Dendritic cell treated with granulocyte-macrophage colony-stimulating factor and Interleukin-4, amounts not matched to agents 40 ng/mL and 50 ng/mL, for 4 days (primary cell): ENCODE results near the gene KIRREL3.

Experiments
- H3K27ac Mint-ChIP-seq: one replicate; pipeline ENCODE4 v1.8.0; 2022; ENCODE audit warnings: mild to moderate bottlenecking, mixed read lengths
- H3K27me3 Mint-ChIP-seq: one replicate; pipeline ENCODE4 v1.8.0; 2022; ENCODE audit warnings: mild to moderate bottlenecking, mixed read lengths
- H3K36me3 Mint-ChIP-seq: one replicate; pipeline ENCODE4 v1.8.0; 2022; ENCODE audit warnings: low read depth, mixed read lengths
- H3K4me1 Mint-ChIP-seq: one replicate; pipeline ENCODE4 v1.8.0; 2022; ENCODE audit warnings: low read depth, mixed read lengths
- H3K4me3 Mint-ChIP-seq: one replicate; pipeline ENCODE4 v1.8.0; 2022; ENCODE audit warnings: mild to moderate bottlenecking, moderate library complexity, mixed read lengths
- H3K9me3 Mint-ChIP-seq: one replicate; pipeline ENCODE4 v1.8.0; 2022; ENCODE audit warnings: mixed read lengths
- intact Hi-C: fragments of 100-400 bp; cut with micrococcal nuclease; formaldehyde crosslinking; loops from one replicate; pipeline ENCODE4 v1.15.0; 2022

Gene KIRREL3

GRCh38 chr11:126530416-126530815 lies 470.2 kb downstream of the KIRREL3 start:
- H3K9me3 Mint-ChIP-seq, result no peaks in the 10 kb centered on the region
- H3K4me3 Mint-ChIP-seq, result no peak overlapping the region
- no peak overlapping the region for H3K27ac Mint-ChIP-seq
- peaks cover 2% of the 10 kb centered on the region for H3K27me3 Mint-ChIP-seq
- no peaks in the 10 kb centered on the region for H3K4me1 Mint-ChIP-seq
- no peaks in the 10 kb centered on the region for H3K36me3 Mint-ChIP-seq
- intact Hi-C loops, result no loop called here

GRCh38 chr11:126529037-126529436 lies 471.5 kb downstream of the KIRREL3 start:
- no peaks in the 10 kb centered on the region for H3K36me3 Mint-ChIP-seq
- no peaks in the 10 kb centered on the region for H3K9me3 Mint-ChIP-seq
- no peak overlapping the region for H3K4me3 Mint-ChIP-seq
- H3K27me3 Mint-ChIP-seq, result peaks cover 2% of the 10 kb centered on the region
- H3K4me1 Mint-ChIP-seq, result no peaks in the 10 kb centered on the region
- intact Hi-C loops, result no loop called here
- H3K27ac Mint-ChIP-seq, result no peak overlapping the region

GRCh38 chr11:126528075-126528474 lies 472.5 kb downstream of the KIRREL3 start:
- no peak overlapping the region for H3K27ac Mint-ChIP-seq
- no peaks in the 10 kb centered on the region for H3K36me3 Mint-ChIP-seq
- no peaks in the 10 kb centered on the region for H3K9me3 Mint-ChIP-seq
- no peaks in the 10 kb centered on the region for H3K4me1 Mint-ChIP-seq
- H3K27me3 Mint-ChIP-seq, result peaks cover 4% of the 10 kb centered on the region
- intact Hi-C loops, result no loop called here
- no peak overlapping the region for H3K4me3 Mint-ChIP-seq

GRCh38 chr11:126527651-126528050 lies 472.9 kb downstream of the KIRREL3 start:
- Mint-ChIP-seq H3K36me3 (no peaks in the 10 kb centered on the region), H3K27ac (no peak overlapping the region), H3K4me1 (no peaks in the 10 kb centered on the region), H3K9me3 (no peaks in the 10 kb centered on the region), H3K27me3 (peaks cover 4% of the 10 kb centered on the region), H3K4me3 (no peak overlapping the region)
- intact Hi-C loops, result no loop called here

GRCh38 chr11:126526471-126526870 lies 474.1 kb downstream of the KIRREL3 start:
- peaks cover 5% of the 10 kb centered on the region for H3K4me1 Mint-ChIP-seq
- H3K36me3 Mint-ChIP-seq, result no peaks in the 10 kb centered on the region
- peaks cover 4% of the 10 kb centered on the region for H3K27me3 Mint-ChIP-seq
- intact Hi-C loops, result no loop called here
- no peak overlapping the region for H3K4me3 Mint-ChIP-seq
- no peak overlapping the region for H3K27ac Mint-ChIP-seq
- H3K9me3 Mint-ChIP-seq, result no peaks in the 10 kb centered on the region

GRCh38 chr11:126525702-126526101 lies 474.9 kb downstream of the KIRREL3 start:
- H3K36me3 Mint-ChIP-seq, result no peaks in the 10 kb centered on the region
- H3K4me1 Mint-ChIP-seq, result peaks cover 5% of the 10 kb centered on the region
- no peak overlapping the region for H3K4me3 Mint-ChIP-seq
- H3K27me3 Mint-ChIP-seq, result peaks cover 4% of the 10 kb centered on the region
- H3K9me3 Mint-ChIP-seq, result no peaks in the 10 kb centered on the region
- intact Hi-C loops, result no loop called here
- H3K27ac Mint-ChIP-seq, result no peak overlapping the region

- H3K4me1 Mint-ChIP-seq, result peaks cover 5% of the 10 kb centered on the region
- intact Hi-C loops, result no loop called here
- no peak overlapping the region for H3K4me3 Mint-ChIP-seq
- no peaks in the 10 kb centered on the region for H3K9me3 Mint-ChIP-seq
- no peaks in the 10 kb centered on the region for H3K36me3 Mint-ChIP-seq
- peaks cover 5% of the 10 kb centered on the region for H3K27me3 Mint-ChIP-seq
- no peak overlapping the region for H3K27ac Mint-ChIP-seq
These were observed 475.4 kb downstream of the KIRREL3 start for GRCh38 chr11:126525216-126525615.

GRCh38 chr11:126523441-126524205 lies 476.9 kb downstream of the KIRREL3 start:
- Mint-ChIP-seq H3K4me1 (peaks cover 5% of the 10 kb centered on the region), H3K27me3 (peaks cover 5% of the 10 kb centered on the region)

GRCh38 chr11:126522606-126523005 lies 478.0 kb downstream of the KIRREL3 start:
- intact Hi-C loops, result no loop called here
- H3K27ac Mint-ChIP-seq, result no peak overlapping the region
- no peaks in the 10 kb centered on the region for H3K9me3 Mint-ChIP-seq
- peaks cover 3% of the 10 kb centered on the region for H3K27me3 Mint-ChIP-seq
- H3K36me3 Mint-ChIP-seq, result no peaks in the 10 kb centered on the region
- H3K4me3 Mint-ChIP-seq, result no peak overlapping the region
- peaks cover 5% of the 10 kb centered on the region for H3K4me1 Mint-ChIP-seq

More at GRCh38 chr11:126523441-126524205, 476.9 kb downstream of the KIRREL3 start:
- H3K9me3 Mint-ChIP-seq, result no peaks in the 10 kb centered on the region
- no peak overlapping the region for H3K27ac Mint-ChIP-seq
- no peaks in the 10 kb centered on the region for H3K36me3 Mint-ChIP-seq
- no peak overlapping the region for H3K4me3 Mint-ChIP-seq
- intact Hi-C loops, result no loop called here

- H3K27ac Mint-ChIP-seq, result no peak overlapping the region
- H3K27me3 Mint-ChIP-seq, result peaks cover 3% of the 10 kb centered on the region
- H3K36me3 Mint-ChIP-seq, result no peaks in the 10 kb centered on the region
- H3K4me3 Mint-ChIP-seq, result no peak overlapping the region
- peaks cover 5% of the 10 kb centered on the region for H3K4me1 Mint-ChIP-seq
- intact Hi-C loops, result no loop called here
- no peaks in the 10 kb centered on the region for H3K9me3 Mint-ChIP-seq
These were observed 478.4 kb downstream of the KIRREL3 start for GRCh38 chr11:126522152-126522551.

- no peaks in the 10 kb centered on the region for H3K36me3 Mint-ChIP-seq
- H3K9me3 Mint-ChIP-seq, result no peaks in the 10 kb centered on the region
- no peak overlapping the region for H3K4me3 Mint-ChIP-seq
- no peak overlapping the region for H3K27ac Mint-ChIP-seq
- intact Hi-C loops, result no loop called here
- H3K4me1 Mint-ChIP-seq, result peaks cover 5% of the 10 kb centered on the region
- peaks cover 3% of the 10 kb centered on the region for H3K27me3 Mint-ChIP-seq
These were observed 479.4 kb downstream of the KIRREL3 start for GRCh38 chr11:126521196-126521595.

GRCh38 chr11:126519764-126520734 lies 480.5 kb downstream of the KIRREL3 start:
- H3K27me3 Mint-ChIP-seq, result peaks cover 5% of the 10 kb centered on the region
- no peak overlapping the region for H3K27ac Mint-ChIP-seq
- intact Hi-C loops, result no loop called here
- H3K9me3 Mint-ChIP-seq, result no peaks in the 10 kb centered on the region
- no peaks in the 10 kb centered on the region for H3K36me3 Mint-ChIP-seq
- H3K4me1 Mint-ChIP-seq, result peaks cover 5% of the 10 kb centered on the region
- no peak overlapping the region for H3K4me3 Mint-ChIP-seq

- H3K27me3 Mint-ChIP-seq, result peaks cover 5% of the 10 kb centered on the region
- H3K36me3 Mint-ChIP-seq, result no peaks in the 10 kb centered on the region
- H3K4me3 Mint-ChIP-seq, result no peak overlapping the region
- H3K27ac Mint-ChIP-seq, result no peak overlapping the region
- H3K4me1 Mint-ChIP-seq, result peaks cover 5% of the 10 kb centered on the region
- intact Hi-C loops, result no loop called here
- H3K9me3 Mint-ChIP-seq, result no peaks in the 10 kb centered on the region
These were observed 481.4 kb downstream of the KIRREL3 start for GRCh38 chr11:126518972-126519690.
